ENCODE data around the gene PACS2.

DNA sequence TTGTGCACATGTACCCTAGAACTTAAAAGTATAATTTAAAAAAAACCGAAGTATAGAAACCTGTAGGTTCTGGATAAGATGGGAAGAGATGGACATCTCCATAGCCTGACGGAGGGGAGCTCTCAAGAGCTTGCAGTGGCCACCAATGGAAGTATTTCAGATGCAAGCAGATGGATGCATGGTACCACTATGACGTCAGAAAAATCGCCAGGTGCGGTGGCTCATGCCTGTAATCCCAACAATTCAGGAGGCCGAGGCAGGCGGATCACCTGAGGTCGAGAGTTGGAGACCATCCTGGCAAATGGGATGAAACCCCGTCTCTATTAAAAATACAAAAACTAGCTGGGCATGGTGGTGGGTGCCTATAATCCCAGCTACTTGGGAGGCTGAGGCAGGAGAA, 87.2 kb downstream of the PACS2 start:
- TF ChIP-seq, protein P1, sequence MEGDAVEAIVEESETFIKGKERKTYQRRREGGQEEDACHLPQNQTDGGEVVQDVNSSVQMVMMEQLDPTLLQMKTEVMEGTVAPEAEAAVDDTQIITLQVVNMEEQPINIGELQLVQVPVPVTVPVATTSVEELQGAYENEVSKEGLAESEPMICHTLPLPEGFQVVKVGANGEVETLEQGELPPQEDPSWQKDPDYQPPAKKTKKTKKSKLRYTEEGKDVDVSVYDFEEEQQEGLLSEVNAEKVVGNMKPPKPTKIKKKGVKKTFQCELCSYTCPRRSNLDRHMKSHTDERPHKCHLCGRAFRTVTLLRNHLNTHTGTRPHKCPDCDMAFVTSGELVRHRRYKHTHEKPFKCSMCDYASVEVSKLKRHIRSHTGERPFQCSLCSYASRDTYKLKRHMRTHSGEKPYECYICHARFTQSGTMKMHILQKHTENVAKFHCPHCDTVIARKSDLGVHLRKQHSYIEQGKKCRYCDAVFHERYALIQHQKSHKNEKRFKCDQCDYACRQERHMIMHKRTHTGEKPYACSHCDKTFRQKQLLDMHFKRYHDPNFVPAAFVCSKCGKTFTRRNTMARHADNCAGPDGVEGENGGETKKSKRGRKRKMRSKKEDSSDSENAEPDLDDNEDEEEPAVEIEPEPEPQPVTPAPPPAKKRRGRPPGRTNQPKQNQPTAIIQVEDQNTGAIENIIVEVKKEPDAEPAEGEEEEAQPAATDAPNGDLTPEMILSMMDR (IDR thresholded peaks at IDR 0.05): no peak
- TF ChIP-seq POLR2A (IDR thresholded peaks at IDR 0.05): no peak
